HG02981 (cell line): ENCODE results near the gene FAM219A.

Experiments used
- ATAC-seq: cut with Tn5 transposase; IDR thresholded peaks from one replicate; pipeline ENCODE4 v1.9.1; 2021; ENCODE audit warnings: mild to moderate bottlenecking, moderate library complexity; ENCODE audit not compliant: unreplicated experiment

FAM219A gene

GRCh38 chr9:34403554-34404380, 54.6 kb downstream of the FAM219A start:
- no peak for ATAC-seq

GRCh38 chr9:34400686-34401602, 57.4 kb downstream of the FAM219A start:
- ATAC-seq = no peak

- ATAC-seq = no peak
Measured at GRCh38 chr9:34400275-34400674, 58.1 kb downstream of the FAM219A start.

- no peak for ATAC-seq
Measured at GRCh38 chr9:34399729-34400128, 58.6 kb downstream of the FAM219A start.

GRCh38 chr9:34398875-34399274, 59.5 kb downstream of the FAM219A start:
- ATAC-seq = no peak

- ATAC-seq = no peak
Measured at GRCh38 chr9:34396276-34397214, 61.8 kb downstream of the FAM219A start.

GRCh38 chr9:34392511-34392910, 65.9 kb downstream of the FAM219A start:
- ATAC-seq = no peak

GRCh38 chr9:34387239-34387638, 71.1 kb downstream of the FAM219A start:
- no peak for ATAC-seq

GRCh38 chr9:34386656-34387055, 71.7 kb downstream of the FAM219A start:
- no peak for ATAC-seq

- no peak for ATAC-seq
Measured at GRCh38 chr9:34385561-34386230, 72.7 kb downstream of the FAM219A start.

- ATAC-seq = no peak
Measured at GRCh38 chr9:34384368-34385165, 73.8 kb downstream of the FAM219A start.

- no peak for ATAC-seq
Measured at GRCh38 chr9:34383904-34384303, 74.5 kb downstream of the FAM219A start.

- no peak for ATAC-seq
Measured at GRCh38 chr9:34382879-34383278, 75.5 kb downstream of the FAM219A start.

- ATAC-seq = no peak
Measured at GRCh38 chr9:34382054-34382453, 76.3 kb downstream of the FAM219A start.

- no peak for ATAC-seq
Measured at GRCh38 chr9:34381323-34381722, 77.0 kb downstream of the FAM219A start.

- ATAC-seq = no peak
Measured at GRCh38 chr9:34380511-34381315, 77.7 kb downstream of the FAM219A start.

- no peak for ATAC-seq
Measured at GRCh38 chr9:34380034-34380510, 78.3 kb downstream of the FAM219A start.

- ATAC-seq = no peak
Measured at GRCh38 chr9:34379334-34380033, 78.9 kb downstream of the FAM219A start.
